Inflammatory macrophage (primary cell): ENCODE data around the gene UBR3.
"Not testable (repeated sequence)": the region's sequence is repeated elsewhere in the genome, so short reads cannot be mapped to it uniquely, and the experiment has no call there.

Source experiments
- DNase-seq, 2 donors: peaks; one replicate each; pipeline ENCODE4 v3.0.0-alpha.2; 2020 to 2022

Gene UBR3

GRCh38 chr2:169871994-169872393, 44.7 kb downstream of the UBR3 start:
- DNase-seq, result no peak

DNA sequence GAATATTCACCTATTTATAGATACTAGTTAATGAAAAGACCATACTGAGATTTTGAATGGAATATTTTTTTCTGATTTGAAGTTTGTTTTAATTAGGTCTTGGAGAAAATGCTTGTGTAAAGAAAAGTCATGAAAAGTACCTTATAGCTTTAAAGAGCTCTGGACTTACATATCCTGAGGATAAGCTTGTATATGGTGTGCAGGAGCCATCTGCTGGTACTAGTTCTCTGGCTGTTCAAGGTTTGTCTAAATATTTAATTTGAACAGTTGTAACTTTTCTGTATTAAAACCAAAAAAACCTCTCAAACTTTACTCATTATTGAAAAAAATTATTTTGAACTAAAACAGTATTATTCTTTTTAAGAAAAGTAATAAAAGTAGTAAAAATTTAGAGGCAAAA, 50.1 kb downstream of the UBR3 start:
- DNase-seq, result peak; percentile 19 to 35

GRCh38 chr2:169887120-169887519, 59.9 kb downstream of the UBR3 start:
- no peak for DNase-seq

GRCh38 chr2:169891593-169892298, 64.5 kb downstream of the UBR3 start:
- DNase-seq, result no peak

GRCh38 chr2:169892951-169893350, 65.7 kb downstream of the UBR3 start:
- no peak for DNase-seq

DNA sequence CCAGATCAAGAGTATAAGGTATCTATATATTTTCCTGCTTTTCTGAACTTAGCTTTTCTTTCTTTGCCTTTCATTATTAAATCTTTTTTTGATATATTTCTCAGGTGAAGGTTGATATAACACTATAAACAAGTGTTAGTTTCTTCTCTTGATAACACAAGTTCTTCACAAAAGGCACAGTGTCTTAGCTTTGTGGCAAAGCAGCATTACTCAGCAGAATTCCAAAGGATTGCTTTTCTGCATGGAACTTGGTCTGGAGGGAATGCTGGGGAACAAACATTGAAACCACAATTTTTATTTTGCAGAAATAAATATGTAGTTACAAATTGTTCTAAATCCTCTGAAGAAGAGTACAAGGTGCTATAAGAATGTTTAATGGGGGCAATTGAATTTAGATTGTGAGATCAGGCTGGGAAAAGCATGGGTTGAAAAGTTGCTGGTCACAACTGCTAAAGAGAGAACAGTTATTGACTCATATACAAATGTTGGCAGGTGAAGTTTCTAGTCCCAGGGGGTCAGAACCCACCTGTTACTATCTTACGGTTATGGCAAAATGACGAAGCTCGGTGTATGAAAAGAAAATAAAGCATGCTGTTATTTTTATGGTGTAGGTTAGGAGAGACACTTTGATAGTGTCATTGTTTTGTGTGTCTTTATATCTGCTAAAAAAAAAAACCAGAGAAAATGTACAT, 68.2 kb downstream of the UBR3 start:
- DNase-seq, result no peak

- no peak for DNase-seq
These were observed 70.6 kb downstream of the UBR3 start for GRCh38 chr2:169897834-169898233.

- DNase-seq, result not testable (repeated sequence)
These were observed 72.8 kb downstream of the UBR3 start for GRCh38 chr2:169900103-169900502.

- DNase-seq, result no peak
These were observed 73.4 kb downstream of the UBR3 start for GRCh38 chr2:169900686-169901085.

DNA sequence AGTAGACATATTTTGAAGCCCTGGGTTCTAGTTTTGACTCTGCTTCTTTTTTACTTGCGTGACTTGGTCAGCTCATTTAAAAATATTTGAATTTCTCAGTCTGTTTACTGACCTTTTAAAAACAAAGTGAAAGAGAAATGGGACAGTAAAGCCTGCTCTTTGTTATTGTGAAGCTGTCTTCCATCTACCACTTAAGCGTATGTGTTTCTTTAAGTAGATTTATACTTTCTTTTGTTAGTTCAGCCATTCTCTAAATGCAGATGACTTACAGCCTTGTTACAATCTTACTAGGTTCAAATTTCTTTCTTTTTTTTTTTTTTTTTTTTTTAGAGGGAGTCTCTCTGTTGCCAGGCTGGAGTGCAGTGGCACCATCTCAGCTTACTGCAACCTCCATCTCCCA, 79.5 kb downstream of the UBR3 start:
- no peak for DNase-seq

- DNase-seq, result no peak
These were observed 82.1 kb downstream of the UBR3 start for GRCh38 chr2:169909376-169909775.

DNA sequence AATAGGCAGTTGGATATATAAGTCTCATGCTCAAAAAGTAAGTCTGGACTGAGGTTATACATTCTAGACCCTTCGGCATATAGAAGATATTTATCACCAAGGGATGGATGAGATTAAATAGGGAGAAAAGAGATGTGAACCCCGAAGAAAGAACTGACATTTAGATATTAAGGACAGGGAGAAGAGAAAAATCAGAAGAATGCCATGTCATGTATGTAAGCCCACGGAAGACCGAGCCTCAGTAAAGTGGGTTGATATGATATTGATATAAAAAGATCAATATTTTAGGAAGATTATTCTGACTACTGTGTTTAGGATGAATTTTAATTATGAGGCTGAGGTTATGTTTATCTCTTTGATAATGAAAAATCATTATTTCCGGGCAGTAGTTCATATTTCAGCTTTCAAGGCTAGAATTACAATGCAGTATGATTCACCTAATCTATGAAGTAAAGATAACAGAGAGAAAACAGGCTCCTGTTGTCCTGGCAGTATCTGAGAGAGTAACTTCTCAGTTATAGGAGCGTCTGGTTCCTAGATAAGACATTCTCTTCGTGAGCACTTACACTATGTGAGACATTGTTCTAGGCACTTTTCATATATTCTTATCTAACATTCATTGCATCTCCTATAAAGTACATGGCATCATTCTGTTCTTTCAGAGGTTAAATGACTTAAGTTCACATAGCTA, 83.0 kb downstream of the UBR3 start:
- DNase-seq, result no peak

DNA sequence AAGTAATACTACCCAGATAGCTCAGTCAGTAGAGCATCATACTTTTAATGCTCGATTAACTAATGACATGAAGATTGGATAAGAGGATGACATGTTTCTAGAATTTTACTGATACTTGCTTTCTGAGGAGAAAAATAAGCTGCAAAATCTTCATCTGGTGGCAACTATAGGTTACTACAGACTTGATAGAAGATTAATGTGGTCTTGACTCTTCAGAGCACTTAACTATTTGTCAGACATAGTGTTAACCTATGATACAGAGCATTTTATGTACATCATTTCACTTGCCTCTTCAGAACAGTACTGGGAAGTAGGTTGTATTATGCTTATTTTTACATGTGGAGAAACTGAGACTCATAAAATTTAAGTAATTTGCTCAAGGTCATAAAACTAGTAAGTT, 83.9 kb downstream of the UBR3 start:
- DNase-seq, result no peak

- DNase-seq, result no peak
These were observed 89.4 kb downstream of the UBR3 start for GRCh38 chr2:169916623-169917022.

DNA sequence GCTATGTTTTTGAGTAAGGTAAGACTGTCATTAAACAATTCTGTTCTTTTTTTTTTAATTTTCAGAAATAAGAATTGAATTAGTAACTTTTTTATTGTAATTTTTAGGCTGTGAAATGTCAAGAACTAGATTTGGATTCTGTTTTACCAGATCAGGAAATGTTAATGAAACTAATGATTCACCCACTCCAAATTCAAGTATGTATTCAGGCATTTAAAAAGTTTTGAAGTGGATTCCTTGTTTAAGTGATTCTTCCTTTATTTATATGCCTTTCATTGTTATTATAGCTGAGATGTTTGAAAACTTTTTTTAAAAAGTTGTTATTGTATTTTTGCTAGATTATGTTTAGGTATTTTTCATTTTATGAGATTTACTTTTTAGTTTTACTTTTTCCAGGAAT, 96.7 kb downstream of the UBR3 start:
- DNase-seq, result no peak

GRCh38 chr2:169925968-169926367, 98.7 kb downstream of the UBR3 start:
- DNase-seq, result no peak

GRCh38 chr2:169928463-169928864, 101.2 kb downstream of the UBR3 start:
- DNase-seq, result peak; percentile 29 to 45

GRCh38 chr2:169933124-169933711, 106.0 kb downstream of the UBR3 start:
- peak; percentile 2 to 38 for DNase-seq

GRCh38 chr2:169936652-169937051, 109.4 kb downstream of the UBR3 start:
- not testable (repeated sequence) for DNase-seq

GRCh38 chr2:169945515-169945914, 118.3 kb downstream of the UBR3 start:
- DNase-seq, result no peak

DNA sequence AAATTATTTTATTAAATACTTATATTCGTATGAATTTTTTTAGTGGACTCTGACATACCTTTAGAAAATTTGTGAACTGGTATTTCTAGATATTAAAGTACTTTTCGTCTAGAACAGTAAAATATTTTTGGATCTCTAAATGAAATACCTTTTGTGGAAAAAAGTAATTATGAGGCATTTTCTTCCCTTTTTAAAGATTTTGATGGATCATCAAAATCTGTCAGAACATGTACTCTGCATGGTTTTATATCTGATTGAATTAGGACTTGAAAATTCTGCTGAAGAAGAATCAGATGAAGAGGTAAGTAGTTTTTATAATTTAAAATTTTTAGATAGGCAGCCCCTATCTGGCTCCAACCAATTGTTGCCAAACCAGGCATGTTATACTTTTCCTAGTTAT, 118.8 kb downstream of the UBR3 start:
- DNase-seq, result no peak

DNA sequence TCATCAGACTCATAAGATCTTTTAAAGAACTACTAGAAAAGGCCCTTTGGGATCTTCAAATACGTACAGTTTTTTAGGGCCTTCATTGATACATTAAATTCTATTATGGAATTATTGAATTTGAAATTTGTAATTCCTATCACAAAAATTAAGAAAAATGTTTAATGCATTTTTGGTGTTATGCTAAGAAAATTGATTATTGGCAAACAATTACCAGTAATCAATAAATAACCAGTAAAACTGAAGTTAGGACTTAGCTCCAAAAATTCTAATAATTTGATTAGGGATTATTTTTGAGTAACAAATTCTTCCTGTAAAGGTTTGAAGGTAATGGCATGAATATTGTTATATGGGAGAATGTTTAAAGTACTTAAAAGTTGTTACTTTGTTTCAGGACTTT, 119.3 kb downstream of the UBR3 start:
- no peak for DNase-seq

DNA sequence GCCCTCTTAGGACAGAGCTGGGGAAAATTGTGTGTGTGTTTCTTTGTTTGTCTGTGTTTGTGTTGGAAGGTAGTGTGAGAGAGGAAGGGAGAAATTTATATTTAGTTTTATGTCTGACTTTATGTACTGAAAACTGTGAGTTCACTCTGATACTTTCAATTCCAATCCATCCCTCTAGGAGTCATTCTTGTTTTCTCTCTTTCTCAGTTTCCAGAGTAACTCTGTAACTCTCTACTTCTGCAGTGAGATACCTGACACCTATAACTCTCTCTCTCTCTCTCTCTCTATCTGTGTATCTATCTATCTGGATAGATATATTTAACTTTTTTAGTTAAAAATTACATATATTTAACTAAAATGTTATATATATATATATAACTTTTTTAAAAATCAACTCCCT, 128.7 kb downstream of the UBR3 start:
- no peak for DNase-seq
